ENCODE measurements around the gene COL18A1. TPM values are rescaled to one million over a fixed set of nuclear protein-coding genes. Genes with fewer than 3 reads are reported as not detected.

Gene COL18A1
- total RNA-seq, 2 donors from 2014 or later: 56.2 to 229 TPM

- Histone ChIP-seq H3K9me3 (no peaks in the 10 kb centered on the region), H3K4me3 (no peak overlapping the region), H3K36me3 (no peaks in the 10 kb centered on the region), H3K27me3 (replicated peaks; ENCODE audit: insufficient read depth) (no peaks in the 10 kb centered on the region), H3K4me1 (replicated peaks) (peaks cover 4% of the 10 kb centered on the region), H3K27ac (no peak overlapping the region)
- TF ChIP-seq POLR2AphosphoS5 (IDR thresholded peaks at IDR 0.05) (no peak), POLR2A (IDR thresholded peaks at IDR 0.05) (no peak), CTCF (IDR thresholded peaks at IDR 0.05) (no peak)
- DNase-seq (ENCODE audit: low spot score): no peak
- intact Hi-C loops (cut with DNase I): no loop called here
- 81% methylated on average over 18 of the region's 23 CpGs for WGBS
These were observed 138.9 kb downstream of the COL18A1 start for GRCh38 chr21:45543710-45544448.

GRCh38 chr21:45544449-45545235 lies 139.7 kb downstream of the COL18A1 start:
- H3K9me3 ChIP-seq: no peaks in the 10 kb centered on the region
- H3K27ac ChIP-seq: no peak overlapping the region
- no peak for TF ChIP-seq POLR2A (IDR thresholded peaks at IDR 0.05)
- no peak for TF ChIP-seq CTCF (IDR thresholded peaks at IDR 0.05)
- no peak for TF ChIP-seq POLR2AphosphoS5 (IDR thresholded peaks at IDR 0.05)
- H3K27me3 ChIP-seq (replicated peaks; ENCODE audit: insufficient read depth): no peaks in the 10 kb centered on the region
- 95% methylated on average over 18 of the region's 18 CpGs for WGBS
- no peak for DNase-seq (ENCODE audit: low spot score)
- H3K4me1 ChIP-seq (replicated peaks): peaks cover 4% of the 10 kb centered on the region
- H3K4me3 ChIP-seq: no peak overlapping the region
- intact Hi-C loops (cut with DNase I): no loop called here
- no peaks in the 10 kb centered on the region for H3K36me3 ChIP-seq

GRCh38 chr21:45545236-45545570 lies 140.2 kb downstream of the COL18A1 start:
- intact Hi-C loops (cut with DNase I): no loop called here
- no peak overlapping the region for H3K27ac ChIP-seq
- H3K36me3 ChIP-seq: no peaks in the 10 kb centered on the region
- H3K27me3 ChIP-seq (replicated peaks; ENCODE audit: insufficient read depth): no peaks in the 10 kb centered on the region
- no peak overlapping the region for H3K4me3 ChIP-seq
- no peak for DNase-seq (ENCODE audit: low spot score)
- H3K4me1 ChIP-seq (replicated peaks): peaks cover 4% of the 10 kb centered on the region
- whole genome bisulfite sequencing: 95% methylated on average over 6 of the region's 6 CpGs
- H3K9me3 ChIP-seq: no peaks in the 10 kb centered on the region
- no peak for TF ChIP-seq POLR2AphosphoS5 (IDR thresholded peaks at IDR 0.05)
- no peak for TF ChIP-seq CTCF (IDR thresholded peaks at IDR 0.05)
- no peak for TF ChIP-seq POLR2A (IDR thresholded peaks at IDR 0.05)

GRCh38 chr21:45545691-45546531 lies 140.9 kb downstream of the COL18A1 start:
- DNase-seq (ENCODE audit: low spot score): no peak
- TF ChIP-seq CTCF (IDR thresholded peaks at IDR 0.05): no peak
- no peak for TF ChIP-seq POLR2A (IDR thresholded peaks at IDR 0.05)
- TF ChIP-seq POLR2AphosphoS5 (IDR thresholded peaks at IDR 0.05): no peak
- Histone ChIP-seq H3K4me3 (no peak overlapping the region), H3K27me3 (replicated peaks; ENCODE audit: insufficient read depth) (no peaks in the 10 kb centered on the region), H3K36me3 (no peaks in the 10 kb centered on the region), H3K9me3 (no peaks in the 10 kb centered on the region), H3K27ac (no peak overlapping the region), H3K4me1 (replicated peaks) (peaks cover 4% of the 10 kb centered on the region)
- WGBS: 88% methylated on average over 22 of the region's 22 CpGs
- intact Hi-C loops (cut with DNase I): no loop called here
